HepG2 (cell line): ENCODE data around the gene THRAP3. TPM values are rescaled to one million over a fixed set of nuclear protein-coding genes. Genes with fewer than 3 reads are reported as not detected.

Source experiments
- ADNP ChIP-seq: sonication (generic); formaldehyde crosslinking; IDR thresholded peaks from 2 replicates; pipeline ENCODE4 v1.4.0; 2020; ENCODE audit warnings: missing genetic modification reagents
- CEBPB ChIP-seq: IDR thresholded peaks from 2 replicates; pipeline ENCODE4 v1.6.1; 2011; ENCODE audit warnings: low read depth, low read length, improper control_type of control experiment, borderline replicate concordance
- ELF3 ChIP-seq: IDR thresholded peaks from 2 replicates; pipeline ENCODE4 v1.6.1; 2016; ENCODE audit warnings: missing genetic modification reagents, missing compliant biosample characterization
- FOXO1 ChIP-seq: sonication (generic); formaldehyde crosslinking; IDR thresholded peaks from 2 replicates; pipeline ENCODE4 v1.4.0; 2020; ENCODE audit warnings: missing genetic modification reagents
- HNF1B ChIP-seq: sonication (generic); formaldehyde crosslinking; IDR thresholded peaks from 2 replicates; pipeline ENCODE4 v1.5.1; 2020; ENCODE audit warnings: mild to moderate bottlenecking, moderate library complexity, missing genetic modification reagents
- MED8 ChIP-seq: sonication (generic); formaldehyde crosslinking; IDR thresholded peaks from 2 replicates; pipeline ENCODE4 v1.8.1; 2023; ENCODE audit warnings: mild to moderate bottlenecking, missing genetic modification reagents; ENCODE audit not compliant: insufficient replicate concordance
- MYC ChIP-seq: sonication (generic); formaldehyde crosslinking; IDR thresholded peaks from 2 replicates; pipeline ENCODE4 v1.9.0; 2021; ENCODE audit warnings: missing genetic modification reagents, borderline replicate concordance
- POLR2G ChIP-seq: fragments of 200-400 bp; formaldehyde crosslinking; IDR thresholded peaks from 2 replicates; pipeline ENCODE4 v1.6.1; 2018; ENCODE audit warnings: mild to moderate bottlenecking, low read depth, low read length, moderate library complexity
- TBX3 ChIP-seq: fragments of 450-650 bp; IDR thresholded peaks from 2 replicates; pipeline ENCODE4 v1.6.1; 2017; ENCODE audit warnings: antibody characterized with exemption, mild to moderate bottlenecking, inconsistent platforms, borderline replicate concordance
- TFE3 ChIP-seq: IDR thresholded peaks from 2 replicates; pipeline ENCODE4 v1.6.1; 2016
- ZBTB26 ChIP-seq: IDR thresholded peaks from 2 replicates; pipeline ENCODE4 v1.6.1; 2016; ENCODE audit warnings: missing compliant biosample characterization, missing genetic modification reagents, borderline replicate concordance
- ZBTB37 ChIP-seq: sonication (generic); formaldehyde crosslinking; IDR thresholded peaks from 2 replicates; pipeline ENCODE4 v1.4.0; 2020; ENCODE audit warnings: mild to moderate bottlenecking, missing genetic modification reagents
- ZBTB39 ChIP-seq: sonication (generic); formaldehyde crosslinking; IDR thresholded peaks from 2 replicates; pipeline ENCODE4 v1.5.0; 2020; ENCODE audit warnings: missing genetic modification reagents
- ZBTB4 ChIP-seq: sonication (generic); formaldehyde crosslinking; IDR thresholded peaks from 2 replicates; pipeline ENCODE4 v1.4.0; 2020; ENCODE audit warnings: missing genetic modification reagents, mild to moderate bottlenecking, borderline replicate concordance
- ZNF136 ChIP-seq: sonication (generic); formaldehyde crosslinking; IDR thresholded peaks from 2 replicates; pipeline ENCODE4 v1.8.1; 2022; ENCODE audit warnings: low read depth, mild to moderate bottlenecking, moderate library complexity, missing genetic modification reagents
- ZNF33B ChIP-seq: sonication (generic); formaldehyde crosslinking; IDR thresholded peaks from 2 replicates; pipeline ENCODE4 v1.5.1; 2020; ENCODE audit warnings: mild to moderate bottlenecking, missing genetic modification reagents
- ZNF468 ChIP-seq: sonication (generic); formaldehyde crosslinking; IDR thresholded peaks from 2 replicates; pipeline ENCODE4 v1.8.0; 2022; ENCODE audit warnings: mild to moderate bottlenecking, moderate library complexity, missing genetic modification reagents
- polyA plus RNA-seq, 8 experiments: library from polyadenylated mRNA; depleted of rRNA in 3 of 8; stranded (reverse) in 7 of 8; unstranded in 1 of 8; fragments of >200 nt; fragmentation: Illumina TruSeq in 4 of 8; extraction: Trizol in 4 of 8; gene quantifications; 2 replicates each; pipeline versions ENCODE4 v1.2.1 to v1.2.3, GENCODE V29; 2011 to 2016; ENCODE audit warnings: low read depth in 4 of 8, missing spikeins in 1 of 8, mixed read lengths in 1 of 8; ENCODE audit not compliant: insufficient read depth in 1 of 8
- total RNA-seq, 5 experiments: library from RNA; depleted of rRNA; stranded (reverse); fragments of >200 nt; fragmentation: Illumina TruSeq; extraction: Trizol; gene quantifications; 2 replicates each; pipeline ENCODE4 v1.2.3, GENCODE V29; 2016; ENCODE audit warnings: low read depth in 1 of 5

Gene THRAP3
- total and polyA plus RNA-seq, 2 of the 13 experiments (the other 11 are each of a cell fraction or from before 2014, with no cell fraction given) = 45.0 to 92.6 TPM

GRCh38 chr1:36223996-36224536, at the start of gene THRAP3 (continued):
- TF ChIP-seq HNF1B (peak; percentile 80), TFE3 (peak; percentile 98), FOXO1 (CRISPR knock-in tag) (peak; percentile 5), ZBTB37 (CRISPR knock-in tag) (no peak), ADNP (CRISPR knock-in tag) (no peak), TBX3 (peak; percentile 69; the same call in 1 of the 2 replicates), POLR2G (peak; percentile 95), ZNF468 (CRISPR knock-in tag) (no peak), ZNF136 (no peak), CEBPB (peak; percentile 48; the same call in 1 of the 2 replicates), ELF3 (peak; percentile 75), ZBTB4 (CRISPR knock-in tag) (no peak), ZBTB39 (CRISPR knock-in tag) (no peak), ZNF33B (no peak), ZBTB26 (CRISPR knock-in tag) (no peak; the same call in 1 of the 2 replicates), MED8 (no peak), MYC (CRISPR knock-in tag) (peak; percentile 68; the same call in 1 of the 2 replicates)
